ENCODE data around the gene TTBK2.
"Not testable (repeated sequence)": the region's sequence is repeated elsewhere in the genome, so short reads cannot be mapped to it uniquely, and the experiment has no call there.

The TTBK2 gene

DNA sequence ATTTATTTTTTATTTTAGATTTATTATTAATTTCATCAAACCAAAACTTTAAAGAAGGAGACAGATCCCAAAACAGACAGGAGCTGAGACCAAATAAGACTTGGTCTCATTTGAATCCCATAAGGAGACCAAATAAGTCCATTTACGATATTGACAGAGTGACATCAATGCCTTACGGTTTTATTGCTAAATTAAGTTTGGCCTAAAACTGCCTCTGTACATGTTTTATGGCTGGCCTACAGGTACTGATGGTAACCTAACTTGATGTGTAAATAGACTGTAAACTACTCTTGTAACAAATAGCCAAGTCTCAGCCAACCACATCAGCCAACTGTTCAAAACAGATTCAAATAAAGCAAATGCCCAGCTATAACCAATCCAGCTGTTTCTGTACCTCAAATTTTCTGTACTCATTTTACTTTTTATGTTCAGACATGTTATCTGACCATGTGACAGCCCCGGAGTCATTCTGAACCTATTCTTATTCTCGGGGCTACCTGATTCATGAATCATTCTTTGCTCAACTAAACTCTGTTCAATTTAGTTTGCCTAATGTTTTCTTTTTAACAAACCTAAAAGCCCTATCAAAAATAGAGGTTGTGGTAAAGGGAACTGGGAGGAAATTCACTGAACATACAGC, 94.2 kb downstream of the TTBK2 start:
- no peak for DNase-seq (ENCODE audit: low read depth, low spot score)

DNA sequence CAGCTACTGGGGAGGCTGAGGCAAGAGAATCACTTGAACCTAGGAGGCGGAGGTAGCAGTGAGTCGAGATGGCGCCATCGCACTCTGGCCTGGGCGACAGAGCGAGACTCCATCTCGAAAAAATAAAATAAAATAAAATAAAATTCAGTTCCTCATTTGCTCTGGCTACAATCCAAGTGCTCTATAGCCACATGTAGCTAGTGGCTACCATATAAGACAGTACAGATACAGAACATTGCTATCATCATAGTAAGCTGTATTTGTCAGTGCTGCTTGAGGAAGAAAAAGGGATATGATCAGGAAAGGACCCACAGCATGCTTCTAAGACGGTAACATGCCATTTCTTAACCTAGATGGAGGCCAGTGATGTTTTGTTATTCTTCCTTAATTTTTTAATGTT, 95.0 kb downstream of the TTBK2 start:
- DNase-seq (ENCODE audit: low read depth, low spot score), result no peak

DNA sequence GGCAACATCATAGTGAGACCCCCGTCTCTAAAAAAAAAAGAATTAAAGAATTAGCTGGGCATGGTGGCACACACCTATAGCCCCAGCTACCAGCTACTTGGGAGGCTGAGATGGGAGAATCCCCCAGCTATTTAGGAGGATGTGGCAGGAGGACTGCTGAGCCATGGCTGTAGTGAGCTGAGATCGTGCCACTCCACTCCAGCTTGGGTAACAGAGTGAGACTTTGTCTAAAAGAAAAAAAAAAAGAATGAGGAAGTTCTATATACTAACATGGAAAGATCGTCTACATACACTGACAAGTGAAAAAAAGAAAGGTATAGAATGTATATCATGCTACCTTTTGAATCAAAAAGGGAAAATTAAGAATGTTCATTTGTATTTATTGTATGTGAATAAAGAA, 99.8 kb downstream of the TTBK2 start:
- DNase-seq (ENCODE audit: low read depth, low spot score), result no peak

- no peak for DNase-seq (ENCODE audit: low read depth, low spot score)
Measured at GRCh38 chr15:42819786-42820185, 100.8 kb downstream of the TTBK2 start.

DNA sequence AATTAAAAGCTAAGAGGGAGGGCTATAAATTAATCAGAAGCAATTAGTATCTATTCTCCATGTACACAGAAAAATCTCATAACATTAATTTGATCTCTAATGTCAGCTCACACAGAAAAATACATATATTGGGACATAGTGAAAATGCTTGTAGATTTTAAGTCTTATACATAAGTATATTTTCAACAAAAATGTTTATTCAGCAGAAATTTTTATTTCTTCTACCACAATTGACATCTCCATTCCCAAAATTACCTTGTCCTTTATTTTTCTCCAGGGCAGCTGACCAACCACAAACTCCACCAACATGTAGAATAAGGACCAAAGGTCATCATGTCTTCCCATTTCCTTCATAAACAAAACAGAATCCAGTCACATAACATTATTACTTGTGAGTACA, 109.1 kb downstream of the TTBK2 start:
- no peak for DNase-seq (ENCODE audit: low read depth, low spot score)

- no peak for DNase-seq (ENCODE audit: low read depth, low spot score)
Measured at GRCh38 chr15:42808913-42809312, 111.7 kb downstream of the TTBK2 start.

DNA sequence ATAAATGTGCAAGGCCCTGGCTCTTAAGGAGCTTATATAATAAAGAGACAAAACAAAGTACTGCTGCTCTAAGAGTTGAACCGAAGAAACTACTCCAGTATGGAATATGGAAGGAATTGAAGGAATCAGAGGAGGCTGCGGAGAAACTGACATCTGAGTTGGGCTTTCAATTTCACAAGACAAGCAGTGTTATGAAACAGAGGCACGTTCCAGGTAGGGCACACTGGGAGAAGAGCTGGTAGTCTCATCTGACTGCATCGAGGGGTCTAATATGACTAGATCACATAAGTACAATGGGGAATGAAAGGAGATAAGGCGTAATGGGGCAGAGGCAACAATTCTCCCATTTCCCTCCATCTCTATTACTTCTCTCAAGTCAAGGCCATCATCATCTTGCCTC, 115.3 kb downstream of the TTBK2 start:
- DNase-seq (ENCODE audit: low read depth, low spot score), result no peak

DNA sequence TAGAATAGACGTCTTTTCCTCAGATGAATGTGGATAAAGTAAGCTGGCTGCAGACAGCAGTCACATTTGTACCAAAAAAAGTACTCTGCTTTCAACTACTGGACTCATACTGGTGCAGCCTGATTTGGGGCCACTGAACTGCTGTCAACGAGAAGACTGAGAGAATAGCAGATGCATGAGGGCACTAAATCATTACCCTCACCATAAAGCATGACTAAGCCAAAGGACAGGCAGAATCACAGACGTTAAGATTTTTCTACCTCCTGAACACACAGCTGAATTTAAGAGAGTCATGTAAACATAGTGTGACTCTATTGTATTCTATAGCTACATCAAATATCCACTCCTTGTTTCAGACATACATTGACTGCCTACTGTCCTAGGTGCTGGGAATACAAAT, 115.8 kb downstream of the TTBK2 start:
- DNase-seq (ENCODE audit: low read depth, low spot score), result no peak

DNA sequence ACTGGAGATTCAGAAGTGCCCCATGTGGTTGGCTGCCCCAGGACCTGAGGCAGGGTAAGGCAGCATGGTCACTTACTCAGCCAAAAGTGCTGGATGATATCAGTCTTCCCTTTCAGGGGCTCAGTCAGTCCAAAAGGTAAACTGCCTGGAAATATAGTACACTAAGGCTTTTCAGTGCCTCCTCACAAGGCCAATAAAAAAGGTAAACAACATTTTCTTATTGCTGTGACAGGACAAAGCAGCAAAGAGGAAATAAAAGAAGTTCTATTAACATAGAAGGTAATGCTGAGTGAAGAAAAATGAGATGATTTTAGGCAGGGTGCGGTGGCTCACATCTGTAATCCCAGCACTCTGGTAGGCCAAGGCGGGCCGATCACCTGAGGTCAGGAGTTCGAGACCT, 117.1 kb downstream of the TTBK2 start:
- DNase-seq (ENCODE audit: low read depth, low spot score), result no peak

GRCh38 chr15:42802168-42802567, 118.4 kb downstream of the TTBK2 start:
- no peak for DNase-seq (ENCODE audit: low read depth, low spot score)

DNA sequence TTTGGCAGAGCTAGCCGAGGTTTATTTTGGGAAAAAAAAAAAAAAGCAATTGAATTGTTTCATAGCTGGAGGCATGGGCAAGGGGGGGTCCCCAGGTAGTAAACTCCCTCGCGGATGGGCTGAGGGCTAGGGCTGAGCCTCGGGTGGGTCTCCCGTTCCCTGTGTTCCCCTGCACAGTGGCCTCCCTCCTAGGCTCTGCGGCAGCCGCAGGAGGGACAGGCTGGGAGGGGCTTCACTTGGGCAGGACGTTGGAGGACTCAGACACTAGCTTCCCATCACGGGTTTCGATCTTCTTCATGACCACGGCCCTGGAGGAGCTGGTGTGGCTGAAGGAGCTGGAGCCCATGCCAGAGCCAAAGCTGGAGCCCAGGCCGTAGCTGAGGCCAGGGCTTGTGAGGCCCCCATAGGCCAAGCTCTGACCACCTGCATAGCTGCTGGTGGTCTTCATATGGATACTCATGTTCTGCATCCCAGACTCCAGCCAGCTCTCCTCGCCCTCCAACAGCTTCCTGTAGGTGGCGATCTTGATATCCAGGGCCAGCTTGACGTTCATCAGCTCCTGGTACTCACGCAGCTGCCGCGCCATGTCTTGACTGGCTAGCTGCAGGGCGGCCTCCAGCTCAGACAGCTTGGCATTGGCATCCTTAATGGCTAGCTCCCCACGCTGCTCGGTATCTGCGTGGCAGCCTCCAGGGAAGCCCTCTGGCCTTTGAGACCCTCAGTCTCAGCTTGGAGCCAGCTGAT, 119.7 kb downstream of the TTBK2 start:
- no peak for DNase-seq (ENCODE audit: low read depth, low spot score)

DNA sequence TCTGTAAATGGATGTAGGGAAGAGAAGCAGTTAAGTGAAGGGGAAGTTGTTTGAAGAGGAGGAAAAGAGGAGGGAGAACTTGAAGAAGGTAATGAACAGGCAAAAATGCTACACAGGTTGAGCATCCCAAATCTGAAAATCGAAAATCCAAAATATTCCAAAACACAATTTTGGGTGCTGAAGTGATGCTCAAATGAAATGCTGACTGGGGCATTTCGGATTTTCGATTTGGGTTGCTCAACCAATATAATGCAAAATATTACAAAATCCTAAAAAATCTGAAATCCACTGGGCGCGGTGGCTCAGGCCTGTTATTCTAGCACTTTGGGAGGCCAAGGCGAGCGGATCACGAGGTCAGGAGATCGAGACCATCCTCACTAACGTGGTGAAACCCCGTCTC, 121.8 kb downstream of the TTBK2 start:
- DNase-seq (ENCODE audit: low read depth, low spot score), result no peak

- DNase-seq (ENCODE audit: low read depth, low spot score), result no peak
Measured at GRCh38 chr15:42796955-42797782, 123.4 kb downstream of the TTBK2 start.

DNA sequence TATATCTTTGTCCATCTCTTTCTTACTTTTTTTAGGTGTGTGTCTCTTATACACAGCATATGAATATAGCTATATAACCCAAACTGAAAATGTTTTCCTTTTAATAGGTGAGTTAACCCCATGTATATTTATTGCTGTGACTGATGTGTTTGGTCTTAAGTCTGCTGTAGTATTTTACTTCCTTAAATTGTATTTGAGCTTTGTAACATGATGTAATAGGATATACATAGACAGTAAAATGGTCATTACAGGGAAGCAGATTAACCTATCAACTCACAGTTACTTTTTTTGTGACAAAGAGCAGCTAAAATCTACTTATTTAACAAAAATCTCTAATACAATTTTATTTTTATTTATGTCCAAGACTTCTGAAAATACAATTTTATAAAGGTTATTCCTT, 131.9 kb downstream of the TTBK2 start:
- DNase-seq (ENCODE audit: low read depth, low spot score), result no peak

GRCh38 chr15:42786978-42787377, 133.6 kb downstream of the TTBK2 start:
- no peak for DNase-seq (ENCODE audit: low read depth, low spot score)

- no peak for DNase-seq (ENCODE audit: low read depth, low spot score)
Measured at GRCh38 chr15:42785569-42785968, 135.0 kb downstream of the TTBK2 start.

- DNase-seq (ENCODE audit: low read depth, low spot score), result no peak
Measured at GRCh38 chr15:42784705-42785104, 135.9 kb downstream of the TTBK2 start.

DNA sequence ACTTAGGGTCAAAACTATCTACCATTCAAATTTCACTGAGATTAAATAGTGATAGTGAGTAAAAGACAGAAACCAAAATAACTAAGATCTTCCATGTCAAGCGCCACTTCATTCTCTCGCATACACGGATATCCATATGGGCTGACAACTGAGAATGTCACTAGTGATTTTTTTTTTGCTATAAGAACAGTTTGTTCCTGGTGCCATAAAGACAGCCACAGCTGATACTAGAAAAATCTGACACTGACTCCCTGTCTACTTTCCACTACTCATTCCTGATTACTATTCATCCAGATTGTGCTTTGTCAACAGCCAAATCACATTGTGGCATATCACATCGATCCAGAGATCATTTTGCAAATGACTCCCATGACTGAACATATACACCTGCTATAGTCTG, 137.9 kb downstream of the TTBK2 start:
- DNase-seq (ENCODE audit: low read depth, low spot score), result no peak

GRCh38 chr15:42775416-42775815, 145.2 kb downstream of the TTBK2 start:
- no peak for DNase-seq (ENCODE audit: low read depth, low spot score)

- no peak for DNase-seq (ENCODE audit: low read depth, low spot score)
Measured at GRCh38 chr15:42772901-42773300, 147.7 kb downstream of the TTBK2 start.

DNA sequence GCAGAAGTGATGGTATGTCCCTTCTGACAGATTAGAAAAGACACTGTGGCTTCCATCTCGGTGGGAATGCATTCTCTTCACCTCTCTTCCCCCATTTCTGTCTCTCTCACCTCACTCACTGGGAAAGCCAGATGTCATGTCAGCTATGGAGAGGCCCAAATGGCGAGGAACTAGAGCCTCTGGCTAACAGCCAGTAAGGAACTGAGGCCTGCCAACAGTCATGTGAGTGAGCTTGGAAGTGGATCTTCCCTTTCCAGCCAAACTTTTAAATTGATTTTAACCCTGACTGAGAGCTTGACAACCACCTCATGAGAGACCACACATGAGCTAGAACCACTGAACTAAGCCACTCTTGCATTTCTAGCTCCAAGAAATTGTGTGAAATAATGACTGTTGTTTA, 148.4 kb downstream of the TTBK2 start:
- DNase-seq (ENCODE audit: low read depth, low spot score), result no peak

- not testable (repeated sequence) for DNase-seq (ENCODE audit: low read depth, low spot score)
Measured at GRCh38 chr15:42766109-42766508, 154.5 kb downstream of the TTBK2 start.

All from brain pericyte (primary cell).